ENCODE measurements around the gene IL22RA1.

GRCh38 chr1:24114753-24115152 is 28.2 kb downstream of the IL22RA1 start:
- TF ChIP-seq POLR2AphosphoS5 (IDR thresholded peaks at IDR 0.05; ENCODE audit: borderline replicate concordance, low read depth, low read length) (no peak), EZH2 (IDR thresholded peaks at IDR 0.05) (no peak), FOXP2 (optimal IDR thresholded peaks at IDR 0.05; ENCODE audit: control extremely low read depth, extremely low read length, insufficient read depth) (no peak)

Measured in SK-N-MC (cell line).